COR-L47 (cell line): ENCODE measurements around the gene ERICH2.

Experiments
- DNase-seq: peaks from one replicate; lab custom pipeline; 2025; lab: John Stamatoyannopoulos, UW

The ERICH2 gene

DNA sequence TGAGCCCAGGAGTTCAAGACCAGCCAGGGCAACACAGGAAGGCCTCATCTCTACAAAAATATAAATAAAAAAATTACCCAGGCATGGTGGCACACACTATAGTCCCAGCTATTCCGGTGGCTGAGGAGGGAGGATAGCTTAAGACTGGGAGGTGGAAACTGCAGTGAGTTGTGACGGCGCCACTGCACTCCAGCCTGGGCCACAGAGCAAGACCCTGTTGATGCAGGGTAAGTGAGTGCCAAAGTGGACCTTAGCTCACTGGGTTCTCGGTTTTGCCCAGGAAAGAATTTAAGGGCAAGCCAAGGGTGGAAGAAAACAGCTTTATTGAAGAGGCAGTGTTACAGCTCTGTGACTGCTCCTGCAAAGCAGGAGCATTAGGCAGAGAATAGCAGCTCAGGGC, 6.9 kb upstream of the ERICH2 start:
- DNase-seq = no peak

DNA sequence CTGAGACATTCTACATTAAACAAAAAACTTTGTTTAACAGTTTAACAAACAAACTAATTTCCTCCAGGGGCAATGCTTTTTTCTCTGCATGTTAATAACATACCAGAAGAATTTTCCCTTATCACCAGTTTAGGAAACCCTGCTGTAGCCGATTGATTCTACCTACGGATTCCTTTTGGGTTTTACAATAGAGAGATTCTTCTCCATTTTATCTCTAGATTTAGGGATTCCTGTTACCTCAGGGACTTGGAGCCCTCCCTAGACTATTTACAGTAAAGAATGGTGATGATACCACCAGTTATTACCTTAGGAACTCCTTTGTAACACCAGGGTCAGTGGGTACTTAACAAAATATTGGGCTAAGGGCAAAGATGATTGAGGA, 5.3 kb upstream of the ERICH2 start:
- no peak for DNase-seq

DNA sequence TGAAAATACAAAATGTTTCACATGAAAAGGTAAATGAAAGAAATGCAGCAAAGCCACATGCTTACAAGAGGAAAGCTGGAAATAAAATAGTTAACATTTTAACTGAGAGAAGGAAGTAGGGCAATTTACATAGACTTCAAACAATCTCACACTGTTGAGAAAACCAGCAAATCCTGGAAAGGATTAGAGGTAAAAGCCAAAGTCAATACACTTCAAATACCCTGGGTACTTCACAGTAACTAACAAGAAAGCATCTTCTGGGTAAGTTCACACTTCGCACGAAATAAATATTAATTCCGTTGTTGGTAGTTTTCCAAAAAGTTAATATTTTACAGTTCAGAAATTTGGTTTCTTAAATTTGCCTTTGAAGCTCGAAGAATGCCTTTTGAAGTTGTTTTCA, 3.5 kb upstream of the ERICH2 start:
- DNase-seq = no peak

DNA sequence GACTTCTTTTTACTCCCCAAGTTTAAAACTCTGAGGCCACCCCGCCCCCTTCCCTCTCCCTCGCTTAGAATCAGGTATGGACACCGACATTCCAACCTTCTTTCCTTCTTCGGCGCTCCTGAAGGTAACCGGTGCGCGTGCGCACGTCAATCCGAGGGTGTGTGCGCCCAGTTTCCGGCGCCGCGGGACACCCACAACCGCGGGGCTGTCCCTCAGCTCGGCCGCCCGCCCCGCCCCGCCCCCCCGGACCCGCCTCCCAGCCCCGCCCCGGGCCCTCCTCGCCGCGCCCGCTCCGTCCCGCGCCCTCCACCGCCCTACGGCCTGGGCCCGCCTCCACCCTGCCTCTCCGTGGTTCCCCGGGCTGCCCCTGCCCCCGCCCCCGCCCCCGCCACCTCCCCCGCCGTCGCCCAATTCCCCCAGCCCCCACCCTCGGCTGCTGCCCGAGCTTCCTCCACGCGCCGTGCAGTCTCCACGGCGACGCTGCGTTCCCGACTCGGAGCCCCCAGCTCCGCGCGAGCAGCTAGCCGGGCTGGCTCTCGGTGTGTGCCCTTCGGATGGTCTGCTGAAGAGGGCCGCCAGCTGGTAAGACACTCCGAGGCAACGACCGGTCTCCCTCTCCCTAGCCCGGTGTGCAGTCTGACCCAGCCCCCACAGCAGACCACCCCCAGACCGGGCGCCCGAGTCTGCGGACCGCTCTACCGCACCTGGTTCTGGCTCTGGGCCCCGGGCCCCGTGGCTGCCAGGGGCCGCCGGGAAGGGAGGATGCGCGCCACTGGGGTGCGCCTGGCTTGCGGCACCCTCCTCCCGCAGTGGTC, 635 bp downstream of the ERICH2 start:
- peak; percentile 85 for DNase-seq

DNA sequence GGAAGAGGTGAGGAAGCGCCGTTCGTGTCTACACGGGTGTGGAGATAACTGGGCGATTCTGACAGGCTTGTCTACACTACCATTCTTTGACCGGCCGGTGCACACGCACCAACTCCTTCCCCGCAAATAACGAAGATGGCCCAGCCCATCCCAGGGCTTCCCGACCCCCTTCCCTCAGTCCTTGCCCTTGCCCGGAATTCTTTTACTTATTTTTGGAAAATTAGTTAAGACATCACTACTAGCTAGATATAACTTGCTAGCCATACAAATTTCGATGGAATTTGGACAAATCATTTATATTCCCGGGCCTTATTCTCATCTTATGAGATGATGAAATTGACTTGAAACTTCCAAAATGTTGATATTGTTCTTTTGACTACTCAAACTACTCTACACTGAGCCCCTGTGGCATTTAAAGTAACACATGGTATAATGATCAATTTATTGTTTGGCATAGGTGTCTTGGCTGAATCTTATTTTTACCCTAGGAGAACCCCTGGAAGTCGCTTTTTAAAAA, 1.3 kb downstream of the ERICH2 start:
- DNase-seq = no peak

DNA sequence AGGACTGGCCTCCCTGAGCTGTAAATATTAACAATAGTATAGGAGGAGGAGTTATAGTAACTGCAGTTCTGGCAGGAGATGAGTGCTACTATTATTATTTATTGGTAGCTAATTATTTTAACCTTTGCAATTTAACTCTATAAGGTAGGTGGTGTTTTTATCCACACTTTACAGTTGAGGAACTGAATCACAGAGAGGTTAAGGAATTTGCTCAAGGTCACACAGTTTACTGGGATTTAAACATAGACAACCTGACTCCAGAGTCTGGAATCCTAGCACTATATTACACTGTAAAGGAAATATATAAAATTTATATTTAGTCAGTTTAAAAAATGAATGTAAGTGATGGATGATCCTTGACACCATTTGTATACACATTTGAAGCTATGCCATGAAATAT, 2.1 kb downstream of the ERICH2 start:
- DNase-seq = no peak

DNA sequence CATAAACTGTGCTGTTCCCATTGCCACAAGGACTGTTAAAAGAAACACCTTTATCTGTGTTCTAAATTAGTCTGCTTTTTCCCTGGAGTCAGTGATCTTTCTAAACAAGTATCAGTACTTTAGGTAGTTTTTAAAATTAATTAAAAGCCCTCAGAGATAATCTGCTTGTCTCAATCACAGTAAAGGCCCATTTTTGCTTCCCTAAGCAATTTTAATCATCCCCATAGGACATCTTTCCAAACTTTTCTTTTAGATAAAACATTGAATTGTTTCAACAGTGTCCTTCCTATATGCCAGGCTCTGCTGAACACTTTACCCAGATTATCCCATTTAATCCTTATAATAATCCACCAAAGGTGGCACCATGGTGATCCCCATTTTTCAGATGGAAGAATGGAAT, 3.9 kb downstream of the ERICH2 start:
- no peak for DNase-seq

DNA sequence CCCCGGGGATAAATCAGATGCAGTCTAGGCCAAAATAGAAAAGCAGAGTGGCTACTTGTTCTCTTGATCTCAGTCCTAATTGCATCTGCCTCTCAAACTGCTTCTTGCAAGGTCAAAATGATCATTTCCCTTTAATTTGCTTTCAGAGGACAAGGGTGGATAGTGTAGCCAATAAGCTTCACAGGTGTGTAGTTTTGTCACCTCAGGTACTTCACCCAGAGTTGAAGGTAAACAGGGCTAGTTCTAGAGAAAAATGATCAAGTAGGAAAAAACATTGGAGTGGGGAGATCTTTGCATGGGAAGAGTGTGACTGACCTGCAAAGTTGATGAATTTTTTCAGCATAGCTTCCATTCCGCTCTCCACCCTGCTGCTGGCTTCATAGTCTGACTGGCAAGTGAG, 8.7 kb downstream of the ERICH2 start:
- DNase-seq = no peak

DNA sequence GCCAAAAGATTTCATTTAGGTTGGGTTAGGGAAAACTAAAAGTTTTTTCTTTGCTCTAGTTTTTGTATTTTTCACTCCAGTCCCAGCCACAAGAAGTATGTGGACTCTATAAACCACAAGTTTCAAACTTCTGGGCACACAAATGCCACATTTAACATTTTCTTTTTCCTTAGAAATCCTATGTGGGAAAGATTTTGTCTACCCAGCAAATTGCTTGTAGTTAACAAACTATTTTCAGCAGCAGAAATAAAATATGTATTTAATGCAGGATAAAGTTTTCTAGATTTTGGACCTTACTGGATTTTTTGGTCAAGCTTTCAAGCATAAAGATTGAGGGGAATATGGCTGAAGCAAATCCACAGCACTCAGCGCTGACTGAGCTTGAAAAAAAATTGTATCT, 9.1 kb downstream of the ERICH2 start:
- no peak for DNase-seq

DNA sequence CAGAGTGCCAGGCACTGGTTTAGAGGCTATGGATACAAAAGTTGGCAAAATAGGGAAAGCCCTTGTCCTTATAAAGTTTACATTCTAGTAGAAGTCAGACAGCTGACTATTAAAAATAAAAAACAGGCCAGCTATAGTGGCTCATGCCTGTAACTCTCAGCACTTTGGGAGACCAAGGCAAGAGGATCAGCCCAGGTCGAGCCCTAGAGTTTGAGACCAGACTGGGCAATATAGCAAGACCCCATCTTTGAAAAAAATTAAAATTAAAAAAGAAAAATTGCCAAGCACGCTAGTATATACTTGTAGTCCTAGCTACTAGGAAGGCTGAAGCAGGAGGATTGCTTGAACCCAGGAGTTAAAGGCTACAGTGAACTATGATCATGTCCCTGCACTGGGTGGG, 12.5 kb downstream of the ERICH2 start:
- no peak for DNase-seq

DNA sequence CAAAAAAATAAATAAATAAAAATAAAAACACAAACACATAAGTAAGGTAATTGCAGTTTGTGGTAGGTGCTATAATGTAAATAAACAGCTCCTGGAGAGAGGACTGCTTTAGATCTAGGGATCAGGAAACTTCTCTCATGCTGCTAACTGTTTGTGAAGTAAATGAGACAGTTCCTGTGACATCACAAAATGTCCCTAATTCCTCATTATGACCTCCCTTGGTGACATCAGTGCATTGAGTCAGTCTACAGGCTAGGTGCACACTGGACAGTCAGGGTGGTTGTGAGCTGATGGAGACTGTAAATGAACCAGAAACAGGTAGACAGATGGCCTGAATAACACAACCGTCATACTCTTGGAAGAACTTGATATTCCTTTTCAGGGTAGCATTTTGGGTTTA, 13.4 kb downstream of the ERICH2 start:
- no peak for DNase-seq

DNA sequence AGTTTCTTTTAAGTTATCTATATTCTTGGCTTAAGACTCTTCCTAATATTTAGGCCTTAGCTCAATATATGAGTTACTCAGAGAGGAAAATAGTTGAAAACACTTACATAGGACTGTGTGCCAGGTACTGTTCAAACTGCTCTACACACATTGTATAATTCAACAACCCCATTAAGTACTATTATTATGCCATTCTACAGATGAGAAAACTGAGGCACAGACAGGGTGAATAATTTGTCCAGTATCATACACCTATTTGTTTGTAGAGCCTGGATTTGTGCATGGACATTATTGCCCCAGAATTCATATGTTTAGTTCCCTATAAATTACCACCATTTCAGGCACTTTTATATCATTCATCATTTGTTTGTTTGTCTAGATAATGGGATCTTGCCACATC, 28.8 kb downstream of the ERICH2 start:
- no peak for DNase-seq

DNA sequence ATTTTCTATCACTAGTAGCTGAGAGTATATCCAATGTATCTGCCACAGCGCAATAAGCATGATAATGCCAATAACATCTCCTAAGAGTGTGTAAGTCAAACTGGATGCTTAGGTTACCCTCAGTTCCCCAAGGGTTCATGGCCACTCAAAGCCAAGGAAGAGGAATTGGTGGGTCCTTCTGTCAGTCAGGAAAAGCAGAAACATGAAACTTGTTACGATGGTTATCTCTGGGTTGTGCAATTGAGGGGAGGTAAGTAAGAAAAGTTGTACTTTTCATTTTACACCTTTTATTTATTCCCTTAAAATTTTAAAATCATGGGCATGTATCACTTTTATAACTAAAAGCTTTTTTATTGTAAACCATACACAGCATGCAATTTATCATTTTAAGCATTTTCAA, 36.4 kb downstream of the ERICH2 start:
- no peak for DNase-seq

DNA sequence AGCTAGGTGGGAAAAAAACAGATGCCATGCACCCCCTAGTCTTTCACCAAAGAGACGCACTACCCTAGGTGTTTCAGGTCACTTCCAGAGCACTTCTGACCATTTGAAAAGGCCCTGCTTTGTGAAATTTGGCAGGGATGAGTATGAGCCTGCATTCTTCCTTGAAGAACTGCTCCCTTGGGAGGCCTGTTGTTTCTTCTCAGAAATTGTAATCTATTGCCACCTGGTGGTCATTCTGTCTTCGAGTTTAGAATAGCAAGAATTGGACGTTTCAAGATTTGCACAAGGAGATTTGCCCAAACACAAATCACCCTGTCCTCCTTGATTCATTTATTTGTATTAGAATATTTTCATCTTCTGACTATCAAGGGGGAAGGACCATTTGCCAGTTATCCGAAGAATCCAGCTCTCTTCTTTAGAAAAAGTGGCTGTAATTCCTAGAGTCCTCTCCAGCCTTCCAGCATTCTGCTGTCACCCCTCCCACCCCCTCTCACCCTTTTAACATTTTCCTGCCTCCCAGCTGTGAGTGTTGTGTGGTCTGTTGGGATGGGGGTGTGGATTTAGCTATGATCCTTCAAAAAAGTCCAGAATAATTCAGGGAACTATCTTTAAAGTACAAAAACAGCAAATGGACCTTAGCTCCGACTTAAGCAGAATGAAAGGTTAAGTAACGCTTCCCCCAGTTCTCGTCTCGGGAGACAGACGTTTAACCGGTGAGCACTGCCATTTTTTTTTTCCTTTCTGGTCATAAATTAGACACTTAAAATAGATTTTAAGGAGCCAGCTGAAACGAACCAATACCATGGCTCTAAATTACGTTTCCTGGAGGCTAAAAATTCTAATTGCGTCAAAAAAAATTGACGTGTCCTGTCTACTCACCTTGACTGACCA, 42.8 kb downstream of the ERICH2 start:
- DNase-seq = peak; percentile 87

DNA sequence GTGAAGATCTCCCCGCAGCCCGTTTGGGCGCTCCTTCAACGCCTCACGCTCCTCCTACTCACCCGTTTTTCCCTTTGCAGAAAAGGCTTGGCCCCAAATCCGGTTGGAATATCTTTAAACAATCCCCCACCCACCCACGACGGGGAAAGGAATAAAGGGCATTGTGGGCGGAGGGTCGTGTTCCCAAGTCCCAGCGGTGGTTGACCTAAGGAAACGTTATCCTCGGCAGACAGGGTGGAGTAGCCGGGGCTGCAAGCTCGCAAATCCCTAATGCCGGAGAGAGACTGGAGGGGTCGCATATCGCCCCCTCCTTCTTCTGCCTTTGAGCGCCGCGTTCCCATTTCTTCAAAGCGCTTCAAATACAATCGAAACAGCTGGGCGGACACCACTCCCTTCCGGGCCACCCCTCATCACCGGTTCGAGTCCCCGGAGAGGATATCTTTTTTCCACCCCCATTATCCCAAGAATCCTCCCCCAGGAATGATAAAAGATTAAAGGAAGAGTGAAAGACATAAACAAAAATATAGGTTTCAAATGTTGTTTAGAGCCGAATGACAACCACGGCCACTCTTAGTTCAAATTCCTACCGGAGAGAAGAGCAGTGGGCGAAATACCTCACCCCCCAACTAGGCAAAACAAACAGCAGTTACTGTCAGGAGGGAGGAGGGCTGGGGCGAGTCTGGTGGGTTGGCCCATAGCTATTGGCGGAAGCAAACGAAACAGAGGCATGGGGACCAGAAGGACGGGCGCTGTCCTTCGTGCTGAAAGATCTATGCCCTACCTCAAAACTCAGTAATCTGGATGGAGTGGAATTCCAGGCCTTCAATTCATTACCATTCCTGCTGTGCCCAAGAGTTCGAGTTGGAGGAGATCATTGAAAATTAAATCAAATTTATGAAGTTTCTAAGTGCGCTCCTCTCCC, 43.7 kb downstream of the ERICH2 start:
- no peak for DNase-seq

DNA sequence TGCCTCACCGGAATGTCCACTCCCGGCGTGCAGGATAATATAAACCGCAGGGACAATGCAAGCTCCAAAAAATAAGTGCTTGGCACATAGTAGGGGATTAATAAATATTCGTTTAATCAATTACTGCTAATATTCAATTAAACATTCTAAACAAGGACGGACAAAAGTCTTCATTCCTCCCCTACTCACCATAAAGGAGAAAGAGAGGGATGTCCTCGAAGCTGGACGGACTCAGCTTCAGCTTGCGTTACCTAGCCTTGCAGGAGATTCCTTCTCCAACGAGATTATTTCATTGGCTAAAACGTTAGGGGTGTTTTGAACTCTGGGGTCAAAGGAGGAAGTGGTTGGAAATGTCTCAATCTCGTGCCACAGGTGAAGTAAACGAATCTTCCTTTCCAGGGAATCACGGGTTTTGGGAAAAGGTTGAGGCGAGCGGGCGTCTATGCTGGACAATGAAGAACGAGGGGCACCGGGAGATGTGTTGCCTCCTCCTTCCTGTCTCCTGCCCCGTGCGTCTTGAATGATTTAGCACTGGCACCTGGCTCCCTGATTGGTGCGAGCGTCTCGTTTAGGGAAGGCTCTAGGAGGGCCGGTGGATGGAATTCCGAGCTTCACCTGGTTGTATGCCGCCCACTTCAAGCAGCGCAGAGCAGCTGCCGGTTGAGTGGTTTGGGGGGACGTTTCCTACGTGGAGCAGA, 44.5 kb downstream of the ERICH2 start:
- DNase-seq = peak; percentile 29

DNA sequence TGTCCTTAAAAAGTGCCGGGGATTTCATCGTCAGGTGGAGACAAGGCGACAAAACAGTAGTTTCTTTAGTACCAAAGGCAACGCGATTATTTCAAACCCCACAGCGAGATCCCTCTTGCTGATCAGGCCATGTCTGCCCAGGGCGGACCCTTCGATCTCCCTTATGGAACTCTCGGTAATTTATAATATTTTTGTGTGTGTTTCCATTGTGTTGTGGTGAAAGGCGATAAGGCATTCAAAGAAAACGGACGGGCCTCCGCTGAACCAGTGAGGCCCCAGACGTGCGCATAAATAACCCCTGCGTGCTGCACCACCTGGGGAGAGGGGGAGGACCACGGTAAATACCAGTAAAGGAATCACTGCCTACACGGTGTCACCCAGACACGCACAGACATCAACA, 45.1 kb downstream of the ERICH2 start:
- no peak for DNase-seq

DNA sequence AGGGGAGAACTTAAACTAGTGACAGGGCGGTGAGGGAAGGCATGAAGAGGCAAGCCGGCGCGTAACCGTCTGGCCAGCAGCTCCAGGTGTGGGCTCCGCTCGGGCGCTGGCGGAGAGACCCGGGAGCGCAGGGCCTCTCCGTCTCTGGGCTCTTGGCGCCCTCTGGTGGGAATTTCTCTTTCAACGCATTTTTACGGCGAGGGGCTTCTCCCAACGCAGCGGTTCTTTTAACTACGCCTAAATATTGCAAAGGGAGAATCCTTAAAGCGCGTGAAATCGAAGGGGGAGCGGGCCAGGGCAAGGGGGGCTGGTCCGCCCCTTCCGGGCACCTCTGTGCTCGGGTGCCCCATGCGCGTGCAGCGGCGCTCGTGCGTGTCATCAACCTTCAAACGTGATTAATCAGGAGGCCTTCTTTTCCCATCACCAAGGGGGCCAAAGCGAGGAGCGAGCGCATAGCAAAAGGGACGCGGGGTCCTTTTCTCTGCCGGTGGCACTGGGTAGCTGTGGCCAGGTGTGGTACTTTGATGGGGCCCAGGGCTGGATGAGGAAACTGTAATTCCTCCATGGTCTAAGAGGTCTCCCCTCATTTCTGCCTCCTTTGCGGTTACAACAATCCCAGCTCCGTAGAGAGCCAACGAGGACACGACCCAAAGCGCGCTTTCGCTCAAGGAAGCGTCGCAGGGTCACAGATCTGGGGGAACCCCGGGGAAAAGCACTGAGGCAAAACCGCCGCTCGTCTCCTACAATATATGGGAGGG, 45.7 kb downstream of the ERICH2 start:
- DNase-seq = peak; percentile 77

DNA sequence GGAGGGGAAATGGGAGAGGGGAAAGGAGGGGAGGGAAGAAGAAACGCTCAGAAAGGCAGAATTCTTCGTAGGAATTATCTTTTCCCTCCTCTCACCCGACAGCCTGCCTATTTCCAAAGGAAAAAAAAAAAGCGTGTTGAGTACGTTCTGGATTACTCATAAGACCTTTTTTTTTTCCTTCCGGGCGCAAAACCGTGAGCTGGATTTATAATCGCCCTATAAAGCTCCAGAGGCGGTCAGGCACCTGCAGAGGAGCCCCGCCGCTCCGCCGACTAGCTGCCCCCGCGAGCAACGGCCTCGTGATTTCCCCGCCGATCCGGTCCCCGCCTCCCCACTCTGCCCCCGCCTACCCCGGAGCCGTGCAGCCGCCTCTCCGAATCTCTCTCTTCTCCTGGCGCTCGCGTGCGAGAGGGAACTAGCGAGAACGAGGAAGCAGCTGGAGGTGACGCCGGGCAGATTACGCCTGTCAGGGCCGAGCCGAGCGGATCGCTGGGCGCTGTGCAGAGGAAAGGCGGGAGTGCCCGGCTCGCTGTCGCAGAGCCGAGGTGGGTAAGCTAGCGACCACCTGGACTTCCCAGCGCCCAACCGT, 46.4 kb downstream of the ERICH2 start, which contains the start of gene GAD1:
TSS of gene GAD1 (plus strand) at position 384 of the 589 bp plus-strand sequence. CDS start 1,705 bp downstream, outside the sequence.
- peak; percentile 83 for DNase-seq
